Esophagus mucosa (tissue), 1 donor: ENCODE data around the gene EXTL2. TPM values are rescaled to one million over a fixed set of nuclear protein-coding genes. Genes with fewer than 3 reads are reported as not detected.
"Not testable (repeated sequence)": the region's sequence is repeated elsewhere in the genome, so short reads cannot be mapped to it uniquely, and the experiment has no call there.

Experiments
- ATAC-seq: fragments of 200-7000 bp; cut with Tn5 transposase; one replicate; pipeline ENCODE4 v1.9.1; 2020
- total RNA-seq: library from RNA; stranded (reverse); gene quantifications from one replicate; pipeline ENCODE4 v1.2.4, GENCODE V29; 2023
- donor health status: DM: yes; HTN: yes; CAD: no.

Gene EXTL2
- total RNA-seq, 1 donor from 2014 or later: 2.3 TPM

DNA sequence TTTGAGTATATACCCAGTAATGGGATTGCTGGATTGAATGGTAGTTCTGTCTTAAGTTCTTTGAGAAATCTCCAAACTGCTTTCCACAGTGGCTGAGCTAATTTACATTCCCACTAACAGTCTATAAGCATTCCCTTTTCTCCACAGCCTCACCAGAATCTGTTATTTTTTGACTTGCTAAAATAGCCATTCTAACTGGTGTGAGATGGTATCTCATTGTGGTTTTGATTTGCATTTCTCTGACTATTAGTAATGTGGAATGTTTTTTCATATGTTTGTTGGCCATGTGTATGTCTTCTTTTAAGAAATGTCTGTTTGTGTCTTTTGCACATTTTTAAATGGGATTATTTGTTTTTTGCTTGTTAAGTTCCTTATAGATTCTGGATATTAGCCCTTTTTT, 39.5 kb downstream of the EXTL2 start:
- not testable (repeated sequence) for ATAC-seq

DNA sequence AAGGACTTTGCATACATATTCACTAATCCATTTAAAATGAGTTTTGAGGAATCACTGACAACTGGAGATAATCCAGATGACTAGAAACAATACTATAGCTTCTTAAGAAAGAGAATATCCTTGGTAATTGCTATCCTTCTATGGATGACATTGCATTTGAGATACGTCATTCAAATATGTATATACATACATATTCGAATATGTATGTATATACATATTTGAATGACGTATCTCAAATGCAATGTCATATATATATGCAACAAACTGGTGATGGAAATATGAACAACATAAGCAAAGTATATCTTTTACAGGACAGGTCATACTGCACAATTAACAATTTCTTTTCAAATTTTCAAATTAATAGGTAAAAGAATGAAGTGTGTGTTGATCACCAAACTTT, 41.7 kb downstream of the EXTL2 start:
- no peak for ATAC-seq

DNA sequence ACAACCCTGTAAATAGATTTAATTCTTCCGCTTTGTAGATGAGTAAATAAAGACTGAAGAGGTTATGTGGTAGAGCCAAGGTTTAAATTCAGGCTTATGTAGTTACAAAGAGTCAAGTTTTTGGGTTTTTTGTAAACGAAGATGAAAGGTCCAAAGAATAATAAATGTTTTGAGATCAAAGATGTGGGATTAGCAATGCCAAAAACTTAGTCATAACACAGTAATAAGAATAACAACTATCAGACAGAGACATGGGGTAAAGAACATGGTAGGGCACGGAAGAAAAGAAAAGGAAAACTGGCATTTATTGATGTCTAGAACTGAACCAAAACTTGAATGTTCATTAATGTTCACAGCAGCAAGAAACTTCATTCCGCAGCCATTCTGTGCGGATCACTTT, 42.9 kb downstream of the EXTL2 start:
- no peak for ATAC-seq

DNA sequence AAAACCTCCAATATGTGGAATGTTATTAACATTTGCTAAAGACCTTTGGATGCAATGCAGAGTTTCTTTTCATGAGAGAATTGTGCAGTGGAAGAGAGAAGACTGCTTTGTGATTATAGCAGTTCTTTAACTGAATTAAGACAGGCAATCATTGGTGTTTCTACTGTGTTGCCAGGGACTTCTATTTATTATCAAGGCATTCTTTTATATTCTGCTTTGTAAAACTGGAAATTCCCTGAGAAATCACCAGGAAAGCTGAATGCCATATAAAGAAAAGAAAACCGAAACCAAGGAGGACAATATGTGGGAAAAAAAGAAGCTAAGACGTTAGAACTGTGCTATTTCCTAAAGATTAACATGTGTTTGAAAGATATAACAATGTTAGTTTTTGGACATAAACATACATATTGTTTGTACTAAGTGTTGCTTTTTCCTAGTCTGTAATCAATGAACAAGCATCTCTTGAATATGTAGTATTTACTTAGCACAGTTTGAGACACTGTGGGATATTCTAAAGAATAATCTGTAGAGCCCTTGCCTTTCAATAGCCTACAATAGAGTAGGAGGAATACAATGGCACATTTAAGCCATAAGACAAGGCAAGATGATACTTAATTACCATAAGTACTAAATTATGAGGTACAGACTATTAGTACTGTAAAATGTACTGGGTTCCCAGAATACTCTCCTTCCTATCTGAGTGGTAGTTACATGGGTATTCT, 47.1 kb downstream of the EXTL2 start:
- no peak for ATAC-seq

DNA sequence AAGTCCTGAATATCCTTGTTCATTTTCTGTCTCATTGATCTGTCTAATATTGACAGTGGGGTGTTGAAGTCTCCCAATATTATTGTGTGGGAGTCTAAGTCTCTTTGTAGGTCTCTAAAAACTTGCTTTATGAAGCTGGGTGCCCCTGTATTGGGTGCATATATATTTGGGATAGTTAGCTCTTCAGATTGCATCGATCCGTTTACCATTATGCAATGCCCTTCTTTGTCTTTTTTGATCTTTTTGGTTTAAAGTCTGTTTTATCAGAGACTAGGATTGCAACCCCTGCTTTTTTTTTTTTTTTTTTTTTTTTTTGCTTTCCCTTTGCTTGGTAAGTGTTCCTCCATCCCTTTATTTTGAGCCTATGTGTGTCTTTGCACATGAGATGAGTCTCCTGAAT, 51.5 kb downstream of the EXTL2 start:
- ATAC-seq: not testable (repeated sequence)

DNA sequence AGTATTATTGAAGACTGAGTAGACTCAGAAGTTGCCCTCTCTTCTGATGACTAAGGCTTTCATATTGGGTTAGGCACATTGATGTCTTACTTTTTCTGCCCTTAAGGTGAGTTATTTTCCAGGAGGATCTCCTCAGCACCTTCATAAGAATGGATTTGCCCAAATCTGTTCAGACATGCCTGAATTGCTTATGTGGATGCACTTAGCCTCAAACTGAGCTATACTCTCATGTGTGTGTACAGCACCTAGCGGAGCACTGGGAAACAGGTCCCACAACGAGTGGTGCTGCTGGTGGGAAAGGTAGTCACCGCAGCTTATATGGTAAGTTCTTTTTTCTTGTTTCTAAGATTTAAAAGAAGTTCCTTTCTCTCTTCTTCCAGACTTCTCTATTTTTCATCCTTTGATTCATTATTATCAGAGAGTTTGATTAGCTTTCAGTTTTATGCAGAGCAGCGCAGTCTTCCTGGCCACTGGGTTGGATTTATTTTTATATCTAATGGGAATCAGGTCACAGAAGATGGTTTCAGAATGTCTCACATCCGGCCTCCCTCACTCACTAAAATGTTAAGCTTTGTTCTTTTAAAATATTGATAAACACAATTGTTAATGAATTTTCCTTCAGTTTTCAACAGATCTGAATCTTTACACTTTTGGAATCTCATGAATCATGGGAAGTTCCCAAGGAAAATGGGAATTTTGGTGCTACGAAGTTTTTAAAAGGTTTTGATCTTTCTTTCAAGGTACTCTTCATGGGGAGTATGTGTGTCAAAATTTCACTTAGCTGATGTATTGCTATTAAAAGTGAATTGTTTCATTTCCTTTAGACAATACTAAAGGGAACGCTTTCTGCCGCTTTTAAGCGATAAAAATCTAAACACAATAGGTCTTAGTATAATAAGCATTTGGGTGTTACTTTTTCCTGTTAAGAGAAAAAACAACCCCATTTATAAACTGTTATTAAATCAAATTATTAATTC, 58.5 kb downstream of the EXTL2 start:
- peak; percentile 83 for ATAC-seq

DNA sequence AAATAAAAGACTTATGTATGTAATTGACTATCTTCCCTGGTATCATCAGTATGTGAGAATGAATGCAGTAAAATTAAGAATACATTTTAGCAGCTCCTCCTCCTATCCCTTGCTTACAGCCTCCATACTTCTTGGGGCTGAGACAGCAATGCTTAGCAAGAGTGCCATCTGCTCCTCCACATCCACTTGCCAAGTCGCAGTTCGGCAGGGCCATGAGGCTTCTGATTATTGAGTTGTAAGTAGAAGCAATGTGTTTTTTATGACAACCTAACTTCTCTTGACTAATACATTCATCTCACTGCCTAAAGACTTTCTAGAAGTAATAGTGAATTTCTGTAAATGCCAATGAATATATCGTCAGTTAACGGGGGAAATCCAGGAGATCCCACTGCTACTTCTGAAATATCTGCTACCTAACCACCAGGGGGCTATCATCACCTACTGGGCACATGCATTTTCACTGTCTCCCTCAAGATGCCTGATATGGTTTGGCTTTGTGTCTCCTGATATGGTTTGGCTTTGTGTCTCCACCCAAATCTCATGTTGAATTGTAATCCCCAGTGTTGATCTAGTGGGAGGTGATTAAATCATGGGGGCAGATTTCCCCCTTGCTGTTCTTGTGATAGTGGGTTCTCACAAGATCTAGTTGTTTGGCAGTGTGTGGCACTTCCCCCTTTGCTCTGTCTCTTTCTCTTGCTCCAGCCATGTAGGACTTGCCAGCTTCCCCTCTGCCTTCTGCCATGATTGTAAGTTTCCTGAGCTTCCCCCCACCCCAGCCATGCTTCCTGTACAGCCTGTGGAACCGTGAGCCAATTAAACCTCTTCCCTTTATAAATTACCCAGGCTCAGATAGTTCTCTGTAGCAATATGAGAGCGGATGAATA, 59.6 kb downstream of the EXTL2 start:
- ATAC-seq: no peak

DNA sequence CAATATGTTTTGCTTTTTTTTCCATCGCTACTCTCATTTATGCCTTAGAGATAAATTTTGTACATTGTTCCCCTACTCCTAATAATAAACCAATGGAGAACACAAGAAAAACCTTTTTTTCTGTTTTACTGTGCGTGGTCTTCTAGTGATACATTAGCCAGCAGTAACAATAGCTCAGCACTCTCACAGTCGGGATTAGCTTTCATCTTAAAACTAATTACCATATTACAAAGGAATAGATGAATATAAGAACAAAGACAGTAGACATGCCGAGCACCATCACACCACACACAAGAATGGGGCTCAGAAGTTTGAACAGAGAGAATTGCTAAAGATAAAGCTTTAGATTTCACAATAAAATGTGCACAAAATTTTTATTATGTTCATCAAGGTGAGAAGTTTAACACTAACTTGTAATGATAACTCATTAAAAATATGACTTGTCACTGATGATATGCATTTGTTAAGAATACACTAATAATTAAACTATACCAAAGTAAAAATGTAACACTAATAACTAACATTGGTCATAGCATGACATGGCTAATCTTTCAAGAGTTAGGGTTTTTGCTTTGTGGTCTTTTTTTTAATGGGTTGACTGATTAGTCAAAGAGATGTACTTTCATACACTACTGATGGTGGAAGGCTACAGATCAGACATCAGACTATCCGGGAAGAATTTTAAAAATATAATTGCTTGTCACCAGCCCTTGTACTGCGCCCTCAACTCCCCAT, 61.8 kb downstream of the EXTL2 start:
- ATAC-seq: no peak

DNA sequence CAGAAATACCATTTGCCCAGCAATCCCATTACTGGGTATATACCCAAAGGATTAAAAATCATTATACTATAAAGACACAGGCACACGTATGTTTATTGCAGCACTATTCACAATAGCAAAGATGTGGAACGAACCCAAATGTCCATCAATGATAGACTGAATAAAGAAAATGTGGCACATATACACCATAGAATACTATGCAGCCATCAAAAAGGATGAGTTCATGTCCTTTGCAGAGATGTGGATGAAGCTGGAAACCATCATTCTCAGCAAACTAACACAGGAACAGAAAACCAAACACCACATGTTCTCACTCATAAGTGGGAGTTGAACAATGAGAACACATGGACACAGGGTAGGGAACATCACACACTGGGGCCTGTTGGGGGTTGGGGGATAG, 69.0 kb downstream of the EXTL2 start:
- not testable (repeated sequence) for ATAC-seq

Other genes starting within 250 kb of the EXTL2 start
- gene VCAM1, start 175.1 kb downstream of the EXTL2 start, total RNA-seq: 1.0 TPM
- 15.9 TPM for gene SLC30A7, start 1.2 kb upstream of the EXTL2 start, total RNA-seq
- 19.0 TPM for gene DPH5, start 130.9 kb upstream of the EXTL2 start, total RNA-seq